IMR-90 (cell line): Measurements from ENCODE around the gene MYL6. TPM values are rescaled to one million over a fixed set of nuclear protein-coding genes. Genes with fewer than 3 reads are reported as not detected.

Experiments
- polyA plus RNA-seq, 3 experiments: library from polyadenylated mRNA; depleted of rRNA; stranded (reverse); fragments of >200 nt; gene quantifications; 2 replicates each; pipeline ENCODE4 v1.2.3, GENCODE V29; 2012; ENCODE audit warnings: low replicate concordance in 1 of 3
- total RNA-seq: library from RNA; depleted of rRNA; stranded (reverse); fragments of >200 nt; gene quantifications from 2 replicates; pipeline ENCODE4 v1.2.3, GENCODE V29; 2012; rRNA removed

The MYL6 gene
- total and polyA plus RNA-seq, 2 of the 4 experiments (the other 2 are of a cell fraction) = 4,816 to 6,979 TPM

Other genes with a start within 250 kb of the MYL6 start
- gene PYM1, start 230.5 kb upstream of the MYL6 start, total RNA-seq = 25.6 and 27.8 TPM in 2 replicates
- gene PYM1, start 230.5 kb upstream of the MYL6 start, polyA plus RNA-seq (2012; rRNA removed) = 26.5 and 27.3 TPM in 2 replicates
- 61.4 and 71.9 TPM in 2 replicates for gene DGKA, start 227.2 kb upstream of the MYL6 start, total RNA-seq
- 75.1 and 75.8 TPM in 2 replicates for gene DGKA, start 227.2 kb upstream of the MYL6 start, polyA plus RNA-seq (2012; rRNA removed)
- 1.4 and 1.7 TPM in 2 replicates for gene PMEL, start 192.3 kb upstream of the MYL6 start, total RNA-seq
- 5.8 and 5.9 TPM in 2 replicates for gene PMEL, start 192.3 kb upstream of the MYL6 start, polyA plus RNA-seq (2012; rRNA removed)
- 40.0 and 42.5 TPM in 2 replicates for gene CDK2, start 191.5 kb upstream of the MYL6 start, total RNA-seq
- gene CDK2, start 191.5 kb upstream of the MYL6 start, polyA plus RNA-seq (2012; rRNA removed) = 61.7 and 101 TPM in 2 replicates
- 54.4 and 56.5 TPM in 2 replicates for gene RAB5B, start 184.3 kb upstream of the MYL6 start, total RNA-seq
- gene RAB5B, start 184.3 kb upstream of the MYL6 start, polyA plus RNA-seq (2012; rRNA removed) = 85.6 and 99.2 TPM in 2 replicates
- 13.1 and 19.4 TPM in 2 replicates for gene SUOX, start 161.1 kb upstream of the MYL6 start, total RNA-seq
- gene SUOX, start 161.1 kb upstream of the MYL6 start, polyA plus RNA-seq (2012; rRNA removed) = 17.8 and 19.2 TPM in 2 replicates
- gene IKZF4, start 137.3 kb upstream of the MYL6 start, total RNA-seq = 1.4 and 1.8 TPM in 2 replicates
- gene IKZF4, start 137.3 kb upstream of the MYL6 start, polyA plus RNA-seq (2012; rRNA removed) = 6.6 and 7.1 TPM in 2 replicates
- 307 and 977 TPM in 2 replicates for gene RPS26, start 116.4 kb upstream of the MYL6 start, total RNA-seq
- 1,049 and 1,824 TPM in 2 replicates for gene RPS26, start 116.4 kb upstream of the MYL6 start, polyA plus RNA-seq (2012; rRNA removed)
- gene ERBB3, start 78.2 kb upstream of the MYL6 start, total RNA-seq = 2.2 and 2.5 TPM in 2 replicates
- gene ERBB3, start 78.2 kb upstream of the MYL6 start, polyA plus RNA-seq (2012; rRNA removed) = 1.4 and 1.5 TPM in 2 replicates
- 198 and 251 TPM in 2 replicates for gene PA2G4, start 53.8 kb upstream of the MYL6 start, total RNA-seq
- gene PA2G4, start 53.8 kb upstream of the MYL6 start, polyA plus RNA-seq (2012; rRNA removed) = 158 and 166 TPM in 2 replicates
- gene RPL41, start 41.7 kb upstream of the MYL6 start, total RNA-seq = 1,119 and 1,341 TPM in 2 replicates
- 8,623 and 9,394 TPM in 2 replicates for gene RPL41, start 41.7 kb upstream of the MYL6 start, polyA plus RNA-seq (2012; rRNA removed)
- 3.3 and 3.6 TPM in 2 replicates for gene ZC3H10, start 40.1 kb upstream of the MYL6 start, total RNA-seq
- gene ZC3H10, start 40.1 kb upstream of the MYL6 start, polyA plus RNA-seq (2012; rRNA removed) = 1.1 and 1.5 TPM in 2 replicates
- gene ESYT1, start 30.1 kb upstream of the MYL6 start, total RNA-seq = 137 and 150 TPM in 2 replicates
- 153 and 157 TPM in 2 replicates for gene ESYT1, start 30.1 kb upstream of the MYL6 start, polyA plus RNA-seq (2012; rRNA removed)
- 78.3 and 90.0 TPM in 2 replicates for gene MYL6B, start 5.8 kb upstream of the MYL6 start, total RNA-seq
- 112 and 117 TPM in 2 replicates for gene MYL6B, start 5.8 kb upstream of the MYL6 start, polyA plus RNA-seq (2012; rRNA removed)
- gene SMARCC2, start 31.1 kb downstream of the MYL6 start, total RNA-seq = 41.4 and 42.3 TPM in 2 replicates
- gene SMARCC2, start 31.1 kb downstream of the MYL6 start, polyA plus RNA-seq (2012; rRNA removed) = 43.8 and 44.3 TPM in 2 replicates
- 191 and 272 TPM in 2 replicates for gene RNF41, start 63.6 kb downstream of the MYL6 start, total RNA-seq
- gene RNF41, start 63.6 kb downstream of the MYL6 start, polyA plus RNA-seq (2012; rRNA removed) = 112 and 125 TPM in 2 replicates
- gene NABP2, start 66.0 kb downstream of the MYL6 start, total RNA-seq = 29.2 and 31.4 TPM in 2 replicates
- 37.4 and 42.5 TPM in 2 replicates for gene NABP2, start 66.0 kb downstream of the MYL6 start, polyA plus RNA-seq (2012; rRNA removed)
- not detected in 2 replicates for gene SLC39A5, start 71.7 kb downstream of the MYL6 start, total RNA-seq
- not detected in 2 replicates for gene SLC39A5, start 71.7 kb downstream of the MYL6 start, polyA plus RNA-seq (2012; rRNA removed)
- gene ANKRD52, start 100.0 kb downstream of the MYL6 start, total RNA-seq = 15.4 and 16.1 TPM in 2 replicates
- 35.9 and 36.2 TPM in 2 replicates for gene ANKRD52, start 100.0 kb downstream of the MYL6 start, polyA plus RNA-seq (2012; rRNA removed)
- 4.7 TPM in 2 replicates for gene COQ10A, start 108.6 kb downstream of the MYL6 start, total RNA-seq
- gene COQ10A, start 108.6 kb downstream of the MYL6 start, polyA plus RNA-seq (2012; rRNA removed) = 10.2 and 10.8 TPM in 2 replicates
- 90.5 and 139 TPM in 2 replicates for gene CS, start 142.0 kb downstream of the MYL6 start, total RNA-seq
- gene CS, start 142.0 kb downstream of the MYL6 start, polyA plus RNA-seq (2012; rRNA removed) = 120 and 146 TPM in 2 replicates
- gene CNPY2, start 157.6 kb downstream of the MYL6 start, total RNA-seq = 65.2 and 76.7 TPM in 2 replicates
- 175 and 177 TPM in 2 replicates for gene CNPY2, start 157.6 kb downstream of the MYL6 start, polyA plus RNA-seq (2012; rRNA removed)
- 7.5 and 9.7 TPM in 2 replicates for gene PAN2, start 175.6 kb downstream of the MYL6 start, total RNA-seq
- gene PAN2, start 175.6 kb downstream of the MYL6 start, polyA plus RNA-seq (2012; rRNA removed) = 16.6 and 20.2 TPM in 2 replicates
- gene IL23A, start 180.5 kb downstream of the MYL6 start, total RNA-seq = not detected in 2 replicates
- 0.17 and 0.55 TPM in 2 replicates for gene IL23A, start 180.5 kb downstream of the MYL6 start, polyA plus RNA-seq (2012; rRNA removed)
- 125 and 182 TPM in 2 replicates for gene STAT2, start 201.7 kb downstream of the MYL6 start, total RNA-seq
- 63.9 and 99.3 TPM in 2 replicates for gene STAT2, start 201.7 kb downstream of the MYL6 start, polyA plus RNA-seq (2012; rRNA removed)
- not detected in 2 replicates for gene APOF, start 204.5 kb downstream of the MYL6 start, total RNA-seq
- not detected in 2 replicates for gene APOF, start 204.5 kb downstream of the MYL6 start, polyA plus RNA-seq (2012; rRNA removed)